ENCODE data around the gene SEMA3B.

Gene SEMA3B

DNA sequence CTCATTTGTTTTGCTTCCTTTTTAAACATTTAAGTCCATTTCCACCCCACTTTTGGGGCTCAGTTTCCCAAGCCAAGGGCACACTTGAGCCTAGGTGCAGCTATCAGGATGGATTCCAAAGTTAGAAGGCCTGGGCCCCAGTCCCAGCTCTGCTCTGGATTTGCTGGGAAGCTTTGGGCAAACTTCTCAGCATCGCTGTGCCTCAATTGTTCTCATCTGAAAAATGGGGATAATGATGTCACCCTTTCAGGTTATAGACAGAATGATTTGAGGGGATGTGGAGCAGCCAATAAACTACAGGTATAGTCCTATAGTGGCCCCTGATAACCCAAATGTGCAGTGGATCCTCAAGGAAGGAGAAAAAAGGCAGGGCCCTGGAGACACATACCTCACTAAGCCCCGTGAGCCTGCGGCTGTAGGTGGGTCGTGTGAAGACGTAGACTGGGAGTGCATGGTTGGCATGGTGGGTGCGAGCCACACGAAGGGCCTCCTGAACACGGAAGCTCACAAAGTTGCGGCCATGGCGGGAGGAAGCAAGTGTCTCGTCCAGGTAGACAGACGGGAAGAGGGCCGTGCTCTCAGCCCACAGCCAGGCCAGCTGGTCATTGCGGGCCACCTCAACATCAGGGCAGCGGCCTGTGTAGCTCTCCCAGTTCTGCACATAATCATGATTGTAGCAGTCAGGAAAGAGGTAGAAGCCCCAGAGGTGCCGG is 50.4 kb downstream of the SEMA3B start:
- DNase-seq = no peak

DNA sequence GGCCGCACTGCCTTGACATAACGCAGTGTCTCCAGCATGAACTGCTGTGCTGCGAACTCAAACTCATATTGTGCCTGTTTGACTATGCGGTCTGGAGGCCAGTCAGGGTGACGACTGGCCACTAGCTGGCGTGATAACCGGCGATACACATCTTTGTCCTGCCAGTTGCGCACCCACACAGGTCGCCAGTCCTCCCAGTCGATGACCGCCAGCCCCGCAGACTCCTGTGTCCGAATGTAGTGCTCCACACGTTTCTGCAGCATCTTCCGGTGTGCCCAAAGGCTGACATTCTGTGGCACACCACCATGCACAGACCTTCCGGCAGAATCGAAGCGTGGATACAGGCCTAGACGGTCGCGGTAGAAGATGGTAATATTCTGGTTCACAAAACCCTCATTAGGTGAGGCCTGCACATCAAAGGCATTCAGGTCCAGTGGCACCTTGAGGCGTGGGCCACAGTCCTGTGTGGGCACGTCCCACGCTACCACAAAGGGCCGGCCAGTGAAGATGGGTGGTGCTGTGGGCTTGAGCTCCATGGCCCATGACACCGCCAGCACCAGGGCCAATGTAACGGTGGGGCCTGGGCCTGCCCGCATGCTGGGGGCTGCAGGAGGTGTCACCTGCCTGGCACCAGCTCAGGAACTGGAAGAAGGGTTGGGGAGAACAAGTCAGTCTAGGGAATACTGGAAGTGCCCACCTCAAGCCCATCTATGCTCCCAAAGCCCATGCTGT is 51.1 kb downstream of the SEMA3B start:
- no peak for DNase-seq

GRCh38 chr3:50320853-50321335 is 51.9 kb downstream of the SEMA3B start:
- peak; percentile 61 for DNase-seq

DNA sequence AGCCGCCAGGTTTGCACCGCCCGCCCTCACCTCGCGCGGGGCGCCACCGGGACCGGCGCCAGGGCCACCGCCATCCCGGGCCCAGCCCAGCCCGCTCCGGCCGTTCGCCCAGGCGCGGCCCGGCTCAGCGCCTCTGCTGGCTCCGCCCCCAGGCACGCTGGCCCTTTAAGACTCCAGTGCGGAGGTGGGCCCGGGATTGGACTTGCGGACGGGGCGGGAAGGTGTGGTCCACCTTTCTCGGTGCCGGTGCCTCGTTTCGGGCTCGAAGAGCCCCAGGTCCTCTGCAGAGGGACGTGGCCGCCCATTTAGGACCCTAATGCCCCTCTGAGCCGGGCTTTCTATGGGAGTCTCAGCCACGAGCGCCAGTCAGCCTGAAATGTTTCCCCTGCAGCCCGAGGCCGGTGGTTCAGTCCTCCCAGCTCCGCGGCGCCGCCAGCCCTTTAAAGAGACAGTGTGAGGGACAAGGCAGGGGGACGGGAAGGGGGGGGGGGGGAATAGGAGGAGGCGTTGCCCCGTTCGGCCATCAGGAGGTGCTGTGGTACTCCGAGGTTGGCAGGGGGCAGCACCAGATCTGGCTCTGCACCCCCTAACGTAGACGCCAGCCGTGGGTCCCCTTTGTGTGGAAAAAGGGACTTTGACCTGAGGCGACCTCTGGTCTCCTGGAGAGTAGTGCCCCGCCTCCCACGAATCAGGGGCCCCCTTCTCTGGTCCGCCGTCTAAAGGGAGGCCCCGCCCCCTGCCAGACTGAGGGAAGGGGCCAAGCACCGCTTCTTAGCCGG is 52.6 kb downstream of the SEMA3B start:
- DNase-seq = peak; percentile 61

- DNase-seq = no peak
Measured at GRCh38 chr3:50322115-50322385, 53.1 kb downstream of the SEMA3B start.

DNA sequence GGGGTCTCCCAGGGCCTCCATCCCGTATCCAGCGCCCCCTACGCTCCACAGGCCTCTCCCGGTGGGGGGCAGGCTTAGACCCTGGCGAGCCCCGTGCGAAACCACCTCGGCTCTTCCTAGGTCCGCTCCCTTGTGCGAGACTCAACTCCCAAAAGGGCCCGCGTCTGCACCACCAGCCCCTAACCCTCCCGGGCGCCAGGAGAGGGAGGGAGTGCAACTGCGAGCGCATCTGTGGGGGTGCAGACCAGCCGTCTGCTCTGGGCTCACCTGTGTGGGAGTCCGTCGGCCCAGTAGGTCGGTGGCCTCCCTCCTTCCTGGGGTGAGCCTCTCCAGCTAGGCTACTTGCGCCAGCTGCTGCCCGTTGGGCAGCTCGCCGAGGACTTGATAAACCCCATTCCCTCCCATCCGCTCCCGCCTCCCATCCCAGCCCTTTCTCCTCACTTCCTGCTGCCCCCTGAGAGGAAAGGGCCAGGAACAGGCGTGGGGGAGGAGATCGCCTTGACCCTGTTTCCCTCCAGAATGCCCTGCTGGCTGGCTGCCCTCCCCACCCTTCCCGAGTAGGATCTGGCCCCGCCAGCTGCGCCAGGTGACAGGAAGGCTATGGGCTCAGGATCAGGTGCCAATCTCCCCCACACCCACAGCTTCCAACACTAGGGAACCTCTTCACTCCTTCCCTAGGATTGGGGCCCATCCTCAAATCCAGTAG is 53.6 kb downstream of the SEMA3B start, which contains the start of gene HYAL2:
Gene HYAL2 (minus strand): TSS at position 360 of the 706 bp plus-strand sequence. CDS start 2,256 bp downstream, outside the sequence.
- DNase-seq = no peak

DNA sequence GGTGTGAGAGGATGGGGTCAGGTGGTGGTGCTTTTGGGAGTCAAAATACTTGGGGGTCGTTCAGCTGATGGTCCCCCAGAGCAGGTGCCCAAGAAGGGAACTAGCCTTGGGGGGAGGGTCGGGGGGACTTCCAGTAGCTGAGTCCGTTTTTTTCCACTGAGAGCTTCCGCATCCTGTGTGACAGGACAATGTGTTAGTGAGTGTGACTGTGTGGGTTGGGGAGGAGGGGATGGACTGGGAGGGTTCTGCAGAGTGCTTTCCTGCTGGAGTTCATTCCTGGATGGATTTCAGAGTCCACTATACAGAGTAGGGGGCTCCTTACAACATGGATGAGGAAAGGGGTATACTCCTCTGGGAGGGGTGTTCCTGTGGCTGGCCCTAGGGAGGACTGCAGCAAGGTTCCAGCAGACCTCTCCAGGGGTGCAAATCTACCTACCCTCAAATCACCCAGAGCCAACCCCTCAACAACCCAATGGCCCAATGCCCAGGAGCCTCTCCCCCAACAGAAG is 54.2 kb downstream of the SEMA3B start:
- no peak for DNase-seq

- no peak for DNase-seq
Measured at GRCh38 chr3:50323614-50324199, 54.8 kb downstream of the SEMA3B start.

DNA sequence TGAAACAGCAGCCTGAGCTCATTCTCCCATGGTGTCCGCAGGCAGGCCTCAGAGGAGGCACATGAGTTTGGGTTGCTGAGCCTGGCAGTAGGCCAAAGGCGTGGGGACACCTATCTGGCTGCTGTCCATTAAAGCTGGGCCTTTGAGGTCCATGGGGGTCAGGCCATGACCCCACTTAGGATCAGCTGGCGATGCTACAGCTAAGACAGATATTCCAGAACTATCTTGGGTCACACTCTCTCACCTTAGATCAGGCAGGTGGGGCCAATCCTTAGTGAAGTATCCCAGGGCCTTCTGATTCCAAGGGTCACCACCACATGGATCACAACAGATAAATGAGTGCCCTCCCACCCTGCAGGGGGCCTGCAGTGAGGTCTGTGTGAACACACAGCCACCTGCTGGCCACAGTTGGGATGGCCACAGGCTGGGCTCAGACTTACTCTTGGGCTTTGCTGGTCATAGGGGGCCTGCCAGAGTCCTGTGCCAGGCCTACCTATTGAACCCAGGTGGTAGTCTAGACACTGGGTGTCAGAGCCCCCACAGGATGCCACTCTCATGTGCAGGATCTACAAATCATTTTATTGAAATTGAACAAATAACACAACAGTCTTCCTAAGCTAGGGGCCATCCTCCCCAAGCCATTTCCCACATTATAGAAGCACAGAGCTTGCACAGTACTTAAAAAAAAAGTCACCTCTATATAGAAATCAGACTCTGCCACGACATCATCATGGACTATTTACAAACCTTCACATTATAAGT is 55.6 kb downstream of the SEMA3B start:
- DNase-seq = no peak

DNA sequence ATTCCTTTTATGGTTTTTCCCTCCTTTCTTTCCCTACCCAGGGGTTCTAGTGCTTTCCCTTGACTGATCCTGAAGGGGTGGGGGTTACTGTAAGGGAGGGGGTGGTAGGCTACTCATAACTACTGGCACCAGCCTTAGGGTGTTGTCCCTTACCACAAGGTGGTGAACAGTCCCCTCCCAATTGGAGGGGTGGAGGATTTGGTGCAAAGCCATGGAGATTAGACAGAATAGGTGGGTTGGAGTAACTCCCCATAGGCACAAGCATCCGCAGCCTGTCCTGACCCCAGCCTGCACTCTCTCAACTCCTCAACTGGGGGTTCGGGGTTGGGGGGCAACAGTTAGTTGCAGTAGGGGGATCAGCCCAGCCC is 56.1 kb downstream of the SEMA3B start:
- no peak for DNase-seq

DNA sequence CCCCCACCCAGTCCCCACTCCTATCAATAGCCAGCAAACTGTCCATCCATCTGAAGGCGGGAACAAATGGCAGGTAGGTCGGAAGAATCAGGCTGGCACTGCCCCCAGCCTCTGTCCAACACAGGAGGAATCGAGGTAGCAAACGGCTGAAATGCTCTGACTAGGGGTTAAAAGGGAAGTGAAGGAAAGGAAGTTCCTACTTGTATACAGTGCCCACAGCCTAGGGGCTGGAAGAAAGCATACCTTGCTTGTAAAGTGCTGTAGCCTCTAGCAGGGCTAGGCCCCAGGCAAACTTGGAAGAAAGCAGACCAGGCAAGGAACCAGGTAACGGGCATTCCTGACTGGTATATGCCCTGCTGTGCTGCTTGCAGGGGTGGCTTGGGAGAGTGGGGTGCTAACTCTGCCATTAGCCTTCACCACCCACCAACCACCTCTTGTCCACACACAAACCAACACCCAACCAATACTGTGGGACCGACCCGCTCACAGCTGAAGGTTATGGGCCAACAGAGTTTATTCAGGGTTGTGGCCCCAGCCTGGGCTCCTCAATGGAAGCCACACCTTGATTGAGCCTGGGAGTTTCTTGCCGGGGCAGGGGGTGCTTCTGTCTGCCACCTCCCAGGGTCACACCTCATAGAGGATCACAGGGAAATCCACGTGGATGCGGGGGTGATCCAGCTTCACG is 56.7 kb downstream of the SEMA3B start:
- DNase-seq = no peak

DNA sequence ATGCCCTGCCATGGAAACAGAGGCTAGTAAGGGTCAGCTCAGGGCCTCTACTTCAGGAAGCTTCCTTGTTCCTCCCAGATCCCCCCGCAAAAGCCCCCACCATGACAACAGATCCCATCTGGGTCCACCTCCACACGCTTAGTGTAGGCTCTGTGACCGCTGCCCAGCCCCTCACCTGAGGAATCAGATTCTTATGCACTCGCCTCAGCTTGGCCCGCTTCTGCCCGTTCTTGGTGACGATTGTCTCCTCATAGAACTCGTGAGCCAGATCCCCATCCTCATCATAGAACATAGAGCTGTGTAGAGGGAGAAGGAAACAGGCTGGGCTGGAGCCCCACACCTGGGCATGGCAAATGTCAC is 57.2 kb downstream of the SEMA3B start:
- no peak for DNase-seq

DNA sequence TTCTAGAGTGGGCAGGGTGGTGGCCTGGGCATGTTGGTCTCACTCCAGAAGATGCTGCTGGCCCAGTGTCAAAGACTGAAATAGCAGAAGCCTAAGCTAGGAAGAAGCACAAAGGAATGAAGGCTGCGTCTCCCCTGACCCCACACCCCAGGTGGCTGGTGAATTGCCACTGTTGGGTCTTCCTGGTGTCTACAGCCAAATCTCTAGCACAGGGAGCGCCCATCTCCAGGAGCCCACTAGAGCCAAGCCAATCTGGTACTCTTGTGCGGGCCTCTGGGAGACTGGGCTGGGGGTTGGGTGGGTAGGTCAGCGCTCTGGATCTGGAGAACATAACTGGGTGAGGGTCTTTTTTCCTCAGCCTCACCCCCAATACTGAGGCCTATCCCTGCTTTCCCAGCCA is 58.2 kb downstream of the SEMA3B start:
- DNase-seq = no peak
